Superior temporal gyrus (tissue), 1 donor: ENCODE data around the gene PRRT2.
"Not testable (repeated sequence)": the region's sequence is repeated elsewhere in the genome, so short reads cannot be mapped to it uniquely, and the experiment has no call there.

ENCODE experiments used
- DNase-seq: peaks from one replicate; pipeline ENCODE4 v3.0.0-alpha.2; 2016; ENCODE audit errors: extremely low spot score

The PRRT2 gene

DNA sequence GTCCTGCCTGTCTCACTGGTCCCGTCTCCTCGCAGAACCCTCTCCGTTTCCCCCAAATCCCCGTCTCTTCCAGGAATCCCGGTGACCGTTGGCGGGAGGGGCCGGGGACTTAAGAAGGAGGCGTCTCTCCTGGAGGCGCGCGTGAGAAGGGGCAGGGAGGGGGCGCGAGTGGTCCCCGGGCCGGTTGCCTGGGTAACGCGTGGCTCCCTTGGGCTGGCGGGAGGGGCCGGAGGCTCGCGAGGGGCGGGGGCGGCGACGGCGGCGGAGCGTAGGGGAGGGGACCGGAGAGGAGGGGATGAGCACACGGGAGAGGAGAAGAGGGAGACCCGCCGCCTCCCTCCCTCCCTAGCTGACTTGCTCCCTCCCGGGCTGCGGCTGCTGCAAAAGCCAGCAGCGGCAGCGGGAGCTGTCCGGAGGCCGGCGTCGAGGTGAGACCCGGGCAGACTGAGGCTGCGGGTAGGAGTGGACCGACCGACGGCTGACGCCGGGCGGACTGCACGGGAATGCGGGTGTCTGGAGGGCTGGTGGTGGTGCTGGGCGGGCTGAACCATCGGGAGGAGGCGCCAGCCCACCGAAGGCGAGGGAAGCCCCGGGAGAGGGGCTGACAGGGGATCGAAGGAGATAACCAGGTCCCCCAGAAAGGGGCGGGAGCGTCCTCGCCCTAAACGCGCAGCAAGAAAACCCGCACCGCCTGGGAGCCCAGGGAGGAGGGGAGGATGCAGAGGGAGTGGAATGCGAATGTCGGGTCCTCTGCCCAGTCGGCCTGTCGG, at the start of gene PRRT2:
TSS of gene PRRT2 (plus strand) at position 298 of the 770 bp plus-strand sequence. CDS start 862 bp downstream, outside the sequence.
- no peak for DNase-seq

DNA sequence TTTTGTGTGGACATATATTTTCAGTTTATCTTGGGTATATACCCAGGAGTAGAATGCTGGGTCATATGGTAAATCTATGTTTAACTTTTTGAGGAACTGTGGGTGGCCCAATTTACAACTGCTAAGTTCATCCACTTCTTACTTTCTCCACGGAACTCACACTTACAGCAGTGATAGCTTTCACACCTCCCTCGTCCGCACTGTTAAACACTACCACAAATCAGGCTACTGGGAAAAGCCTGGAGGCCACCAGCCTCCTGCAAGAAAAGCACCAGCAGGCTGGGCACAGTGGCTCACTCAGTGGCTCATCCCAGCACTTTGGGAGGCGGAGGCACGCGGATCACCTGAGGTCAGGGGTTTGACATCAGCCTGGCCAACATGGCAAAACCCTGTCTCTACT, 48.7 kb upstream of the PRRT2 start:
- peak; percentile 34 for DNase-seq

DNA sequence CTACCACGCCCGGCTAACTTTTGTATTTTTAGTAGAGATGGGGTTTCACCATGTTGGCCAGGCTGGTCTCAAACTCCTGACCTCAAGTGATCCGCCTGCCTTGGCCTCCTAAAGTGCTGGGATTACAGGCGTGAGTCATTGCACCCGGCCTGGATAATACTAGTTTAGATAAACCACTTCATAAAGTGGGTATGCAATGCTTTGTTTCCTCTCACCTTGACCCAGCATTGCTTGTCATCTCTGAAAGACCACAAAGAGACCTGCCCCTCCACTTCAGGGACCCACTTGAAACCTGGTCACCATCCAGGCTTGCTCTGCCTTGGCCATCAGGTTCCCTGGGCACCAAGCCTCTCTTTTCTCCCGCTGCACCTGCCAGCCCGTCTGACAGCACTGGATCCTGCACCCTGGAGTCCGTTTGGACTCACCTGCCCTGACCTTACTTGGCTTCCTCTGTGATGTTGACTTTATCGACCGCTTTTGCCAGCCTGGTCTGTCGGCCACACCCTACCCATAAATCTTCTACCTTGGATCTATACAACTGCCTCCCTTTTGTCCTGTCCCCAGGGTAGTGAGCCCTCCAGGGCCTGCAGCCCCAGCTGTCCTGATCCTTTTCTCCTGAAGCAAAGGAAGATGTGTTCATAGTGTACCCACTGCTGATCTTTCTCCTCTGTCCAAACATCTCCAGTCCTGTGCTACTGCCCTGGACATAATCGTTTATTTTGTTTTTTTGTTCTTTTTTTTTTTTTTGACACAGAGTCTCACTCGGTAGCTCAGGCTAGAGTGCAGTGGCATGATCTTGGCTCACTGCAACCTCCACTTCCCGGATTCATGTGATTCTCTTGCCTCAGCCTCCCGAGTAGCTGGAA, 46.6 kb upstream of the PRRT2 start:
- DNase-seq = no peak

DNA sequence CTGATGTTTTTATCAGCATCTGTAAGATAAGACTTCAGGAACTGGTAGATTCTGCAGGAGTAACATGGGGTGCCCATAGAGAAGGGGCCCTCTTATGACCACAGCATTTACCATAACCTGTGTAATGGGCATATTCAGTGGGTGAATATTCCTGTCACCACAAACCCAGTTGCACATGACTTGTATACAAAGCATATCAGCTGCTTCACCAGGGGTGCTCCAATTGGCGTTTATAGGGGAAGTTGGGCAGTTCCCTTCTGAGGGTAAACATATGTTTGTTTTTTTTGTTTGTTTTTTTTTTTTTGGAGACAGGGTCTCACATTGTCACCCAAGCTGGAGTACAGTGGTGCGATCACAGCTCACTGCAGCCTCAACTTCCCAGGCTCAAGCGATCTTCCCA, 45.4 kb upstream of the PRRT2 start:
- no peak for DNase-seq

DNA sequence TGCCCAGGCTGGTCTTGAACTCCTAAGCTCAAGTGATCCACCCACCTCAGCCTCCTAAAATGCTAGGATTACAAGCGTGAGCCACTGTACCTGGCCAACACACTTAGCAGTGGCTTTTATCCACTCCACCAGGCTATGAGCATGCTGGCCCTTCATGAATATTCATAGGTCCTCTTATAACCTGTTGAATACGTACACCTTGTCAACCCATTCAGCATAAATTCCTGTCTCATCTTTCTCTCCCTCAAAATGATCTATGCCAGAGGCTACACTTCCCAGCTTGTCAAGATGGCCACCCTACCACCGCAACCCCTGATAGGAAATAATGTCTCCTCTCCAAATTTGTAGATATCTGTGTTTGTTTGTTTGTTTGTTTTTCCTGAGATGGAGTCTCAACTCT, 44.9 kb upstream of the PRRT2 start:
- DNase-seq = no peak

DNA sequence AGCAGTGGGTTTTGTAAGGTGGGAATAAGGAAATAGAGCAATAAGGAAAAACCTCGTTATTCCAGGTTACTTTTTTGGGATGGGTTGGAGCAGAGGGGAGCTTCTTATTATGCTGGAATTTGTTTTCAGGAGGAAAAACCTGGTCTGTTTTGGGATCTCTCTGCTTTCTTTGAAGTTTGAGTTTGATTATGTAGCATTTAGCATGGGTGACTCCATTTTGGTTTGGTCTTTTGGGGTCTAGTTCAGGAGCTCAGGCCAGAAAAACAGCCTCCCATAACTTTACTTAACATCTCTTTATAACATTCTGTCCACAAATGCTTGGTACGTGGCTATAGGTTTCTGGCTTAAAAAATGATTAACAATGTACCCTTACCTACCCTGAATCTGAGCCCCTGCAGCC, 42.5 kb upstream of the PRRT2 start:
- no peak for DNase-seq

DNA sequence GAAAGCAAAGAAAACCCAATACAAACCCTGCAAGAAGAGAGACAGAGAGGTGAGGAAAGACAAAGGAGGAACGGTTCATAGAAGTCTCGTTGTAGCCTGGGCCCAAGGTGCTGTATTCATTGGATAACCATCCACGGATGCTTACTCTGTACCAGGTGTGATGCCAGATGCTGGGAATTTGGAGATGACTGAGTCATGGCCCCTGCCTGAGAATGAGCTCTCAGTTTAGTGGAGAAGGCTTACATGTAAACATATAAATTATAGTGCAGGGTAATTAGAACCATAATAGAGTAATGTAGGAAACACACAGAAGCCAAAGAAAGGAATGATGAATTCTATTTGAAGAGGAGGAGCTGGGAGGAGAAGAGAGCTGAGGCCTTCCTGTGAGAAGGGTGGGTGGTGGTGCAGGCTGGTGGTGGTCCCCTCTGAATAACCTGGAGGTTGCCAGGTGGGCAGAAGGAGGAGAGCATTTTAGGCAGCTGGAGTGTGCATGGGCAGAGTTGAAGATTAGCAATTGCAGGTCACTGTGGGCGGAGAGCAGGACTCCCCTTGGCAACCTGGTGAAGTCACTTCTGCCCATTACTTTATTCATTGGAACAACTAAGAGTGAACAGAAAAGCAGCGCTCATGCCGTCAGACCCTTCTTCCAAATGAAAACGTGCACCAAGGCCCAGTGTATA, 41.6 kb upstream of the PRRT2 start:
- DNase-seq = no peak

DNA sequence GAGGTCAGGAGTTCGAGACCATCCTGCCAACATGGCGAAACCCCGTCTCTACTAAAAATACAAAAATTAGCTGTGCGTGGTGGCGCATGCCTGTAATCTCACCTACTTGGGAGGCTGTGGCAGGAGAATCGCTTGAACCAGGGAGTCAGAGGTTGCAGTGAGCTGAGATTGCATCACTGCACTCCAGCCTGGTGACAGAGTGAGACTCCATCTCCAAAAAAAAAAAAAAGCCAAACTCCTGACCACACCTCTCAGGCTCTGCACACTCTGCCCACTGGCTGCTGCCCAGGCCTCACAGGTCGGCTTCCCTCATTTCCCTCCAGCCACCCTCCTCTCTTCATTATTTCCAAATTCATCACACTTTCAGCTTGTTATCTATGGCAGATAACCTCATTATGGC, 39.7 kb upstream of the PRRT2 start:
- not testable (repeated sequence) for DNase-seq

DNA sequence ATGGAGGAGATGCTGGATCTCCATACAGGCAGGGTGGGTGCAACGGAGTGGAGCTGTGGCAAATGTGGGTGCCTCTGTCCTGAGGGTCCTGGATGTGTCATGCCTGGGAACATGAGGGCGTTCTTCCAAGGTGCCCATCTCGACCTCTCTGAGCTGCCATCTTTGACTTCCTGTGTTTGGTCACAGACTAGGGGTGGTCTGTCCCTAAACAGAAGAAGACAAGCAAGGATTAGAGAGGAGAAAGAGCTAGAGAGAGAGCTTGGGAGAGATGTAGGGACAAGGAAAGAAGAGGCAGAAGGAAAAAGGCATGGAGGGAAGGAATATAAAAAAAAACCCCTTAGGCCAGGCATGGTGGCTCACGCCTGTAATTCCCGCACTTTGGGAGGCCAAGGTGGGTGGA, 37.3 kb upstream of the PRRT2 start:
- no peak for DNase-seq

DNA sequence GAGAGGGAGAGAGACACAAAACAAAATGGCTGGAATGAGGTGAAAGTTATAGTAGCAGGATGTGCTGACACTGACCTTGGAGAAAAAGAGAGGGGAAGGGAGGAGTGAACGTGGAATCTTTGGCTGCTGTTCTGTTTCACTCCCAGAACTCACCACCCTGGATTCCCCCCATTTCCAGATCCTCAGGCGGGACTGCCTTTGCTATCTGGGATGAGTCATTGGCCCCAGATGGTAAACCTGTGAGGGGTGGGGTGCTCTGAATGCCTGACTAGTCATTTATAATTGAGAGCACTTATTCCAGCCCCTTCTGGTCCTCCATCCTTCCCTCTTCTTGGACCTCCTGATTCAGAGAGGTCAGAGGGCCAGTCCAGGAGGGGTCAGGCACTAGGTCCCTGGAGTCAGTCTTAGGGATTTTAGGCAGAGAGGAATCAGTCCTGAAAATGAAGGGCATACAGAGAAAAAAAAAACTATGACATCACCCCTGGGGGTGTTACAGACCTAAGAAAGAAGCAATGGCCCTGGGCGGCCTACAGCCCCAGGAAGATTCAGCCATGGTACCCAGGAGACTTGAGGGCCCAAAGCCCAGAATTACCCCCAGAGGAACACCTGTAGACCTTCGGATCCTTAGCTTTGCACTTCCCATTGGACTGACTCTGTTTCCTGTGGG, 36.1 kb upstream of the PRRT2 start:
- DNase-seq = no peak

DNA sequence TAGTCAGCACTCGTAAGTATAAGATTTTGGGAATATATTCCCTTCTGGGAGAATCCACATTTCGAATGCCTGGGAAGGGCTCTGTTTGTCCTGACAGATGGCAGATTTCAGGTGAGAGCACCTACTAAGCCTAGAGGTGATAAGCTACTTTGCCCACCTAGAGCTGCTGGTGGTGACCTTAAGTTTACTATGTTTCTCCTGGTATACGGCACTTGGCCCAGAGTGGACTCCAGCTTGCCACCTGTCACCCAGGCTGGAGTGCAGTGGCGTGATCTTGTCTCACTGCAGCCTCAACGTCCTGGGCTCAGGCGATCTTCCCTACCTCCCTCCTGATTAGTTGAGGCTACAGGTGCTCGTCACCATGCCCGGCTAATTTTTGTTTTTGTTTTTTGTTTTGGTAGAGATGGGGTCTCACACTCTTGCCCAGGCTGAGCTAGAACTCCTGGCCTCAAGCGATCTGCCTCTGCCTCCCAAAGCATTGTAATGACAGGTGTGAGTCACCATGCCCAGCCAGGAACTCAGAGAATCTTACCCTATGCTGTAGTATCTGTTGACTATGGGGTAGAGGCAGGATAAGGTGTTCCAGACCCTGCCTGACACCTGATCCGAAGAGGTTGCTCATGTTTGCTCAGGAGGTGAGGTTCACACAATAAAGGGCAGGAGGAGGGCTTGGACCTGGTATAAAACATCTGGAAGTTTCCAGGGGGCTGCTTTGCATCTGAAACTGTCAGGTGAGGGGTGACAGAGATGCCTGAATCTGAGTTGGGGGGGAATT, 34.2 kb upstream of the PRRT2 start, which contains the start of gene ZG16:
TSS of gene ZG16 (plus strand) at position 681 of the 775 bp plus-strand sequence. CDS start 1,011 bp downstream, outside the sequence.
- no peak for DNase-seq

DNA sequence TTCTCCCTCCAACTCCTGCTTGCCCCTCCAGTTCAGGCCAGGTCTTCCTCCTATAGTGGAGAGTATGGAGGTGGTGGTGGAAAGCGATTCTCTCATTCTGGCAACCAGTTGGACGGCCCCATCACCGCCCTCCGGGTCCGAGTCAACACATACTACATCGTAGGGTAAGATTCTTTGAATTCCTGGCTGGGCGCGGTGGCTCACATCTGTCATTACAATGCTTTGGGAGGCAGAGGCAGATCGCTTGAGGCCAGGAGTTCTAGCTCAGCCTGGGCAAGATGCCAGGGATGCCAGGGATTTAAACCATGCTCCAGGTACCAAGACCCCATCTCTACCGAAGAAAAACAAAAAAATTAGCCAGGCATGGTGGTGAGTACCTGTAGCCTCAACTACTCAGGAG, 32.5 kb upstream of the PRRT2 start:
- DNase-seq = no peak

DNA sequence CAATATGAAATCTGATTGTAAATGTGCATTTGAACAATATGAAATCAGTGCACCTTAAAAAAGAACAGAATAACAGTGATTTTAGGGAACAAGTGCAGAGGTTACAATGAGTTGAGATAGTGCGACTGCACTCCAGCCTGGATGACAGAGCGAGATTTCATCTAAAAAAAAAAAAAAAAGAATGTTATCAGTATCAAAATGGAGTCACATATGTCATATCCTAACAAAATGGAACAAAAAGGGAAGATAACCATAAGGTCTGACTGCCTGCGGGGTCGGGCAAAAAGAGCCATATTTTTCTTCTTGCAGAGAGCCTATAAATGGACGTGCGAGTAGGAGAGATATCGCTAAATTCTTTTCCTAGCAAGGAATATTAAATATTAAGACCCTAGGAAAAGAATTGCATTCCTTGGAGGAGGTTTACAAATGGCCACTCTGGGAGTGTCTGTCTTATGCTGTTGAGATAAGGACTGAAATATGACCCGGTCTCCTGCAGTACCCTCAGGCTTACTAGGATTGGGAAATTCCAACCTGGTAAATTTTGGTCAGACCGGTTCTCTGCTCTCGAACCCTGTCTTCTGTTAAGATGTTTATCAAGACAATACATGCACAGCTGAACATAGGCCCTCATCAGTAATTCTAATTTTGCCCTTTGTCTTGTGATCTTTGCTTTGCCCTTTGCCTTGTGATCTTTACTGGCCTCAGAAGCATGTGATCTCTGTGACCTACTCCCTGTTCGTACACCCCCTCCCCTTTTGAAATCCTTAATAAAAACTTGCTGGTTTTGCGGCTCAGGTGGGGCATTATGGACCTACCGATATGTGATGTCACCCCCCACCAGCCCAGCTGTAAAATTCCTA, 28.7 kb upstream of the PRRT2 start:
- DNase-seq = not testable (repeated sequence)

DNA sequence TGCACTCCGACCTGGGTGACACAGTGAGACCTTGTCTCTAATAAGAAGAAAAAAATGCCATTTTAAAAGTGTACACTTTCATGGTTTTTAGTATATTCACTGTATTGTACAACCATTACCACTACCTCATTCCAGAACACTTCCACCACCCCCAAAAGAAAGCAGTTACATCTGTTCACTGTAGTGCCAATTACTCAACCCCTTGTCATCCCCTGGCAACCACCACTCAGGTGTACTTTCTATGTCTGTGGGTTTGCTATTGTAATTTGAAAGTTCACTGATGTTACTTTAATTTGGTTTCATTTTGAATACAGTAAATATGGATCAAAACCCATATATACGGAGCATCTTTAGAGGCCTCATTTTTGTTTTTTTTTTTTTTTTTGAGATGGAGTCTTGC, 27.8 kb upstream of the PRRT2 start:
- no peak for DNase-seq

DNA sequence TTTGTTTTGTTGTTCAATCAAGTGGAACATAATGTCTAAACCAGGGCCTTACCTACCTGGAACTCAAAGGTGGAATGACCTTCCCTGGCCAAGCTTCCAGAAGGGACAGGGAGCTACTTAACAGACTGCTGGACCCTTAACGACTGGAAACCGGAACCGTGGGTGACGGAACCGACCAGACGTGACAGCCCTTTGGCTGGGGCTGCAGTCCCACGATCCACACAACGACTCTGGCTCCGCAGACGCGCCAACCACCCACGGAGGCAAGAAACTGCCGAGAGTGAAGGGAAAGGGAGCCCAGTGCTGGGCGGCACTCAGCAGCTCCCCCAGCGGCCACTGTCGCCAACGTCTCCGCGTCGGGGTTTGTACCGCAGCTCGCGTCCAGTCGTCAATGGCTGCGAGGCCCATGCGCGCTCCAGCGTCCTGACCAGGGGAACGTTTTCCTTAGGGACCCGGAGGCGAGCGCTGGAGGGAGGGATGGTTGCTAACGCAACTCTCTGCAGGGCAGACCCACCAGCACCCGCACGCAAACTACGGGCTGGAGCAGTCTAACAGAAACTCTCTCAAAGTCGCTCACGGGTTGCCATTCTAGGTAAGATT, 27.0 kb upstream of the PRRT2 start:
- peak; percentile 67 for DNase-seq

DNA sequence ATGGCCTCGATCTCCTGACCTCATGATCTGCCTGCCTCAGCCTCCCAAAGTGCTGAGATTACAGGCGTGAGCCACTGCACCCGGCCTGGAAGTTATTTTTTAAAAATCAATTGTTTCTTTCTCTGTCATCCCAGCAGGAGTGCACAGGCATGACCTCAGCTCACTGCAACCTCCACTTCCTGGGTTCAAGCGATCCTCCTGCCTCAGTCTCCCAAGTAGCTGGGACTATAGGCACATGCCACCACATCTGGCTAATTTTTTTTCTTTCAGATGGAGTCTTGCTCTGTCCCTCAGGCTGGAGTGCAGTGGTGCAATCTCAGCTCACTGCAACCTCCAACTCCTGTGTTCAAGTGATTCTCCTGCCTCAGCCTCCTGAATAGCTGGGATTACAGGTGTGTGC, 24.8 kb upstream of the PRRT2 start:
- not testable (repeated sequence) for DNase-seq

DNA sequence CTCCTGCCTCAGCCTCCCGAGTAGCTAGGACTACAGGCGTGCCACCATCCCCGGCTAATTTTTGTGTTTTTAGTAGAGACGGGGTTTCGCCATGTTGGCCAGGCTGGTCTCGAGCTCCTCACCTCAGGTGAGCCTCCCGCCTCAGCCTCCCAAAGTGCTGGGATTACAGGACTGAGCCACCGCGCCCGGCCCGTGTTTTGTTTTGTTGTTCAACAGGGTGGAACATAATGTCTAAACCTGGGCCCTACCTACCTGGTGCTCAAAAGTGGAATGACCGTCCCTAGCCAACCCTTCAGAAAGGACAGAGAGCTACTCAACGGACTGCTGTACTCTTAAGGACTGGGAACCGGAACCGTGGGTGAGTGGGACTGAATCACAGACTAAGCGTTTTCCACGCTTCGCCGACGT, 22.2 kb upstream of the PRRT2 start:
- no peak for DNase-seq

DNA sequence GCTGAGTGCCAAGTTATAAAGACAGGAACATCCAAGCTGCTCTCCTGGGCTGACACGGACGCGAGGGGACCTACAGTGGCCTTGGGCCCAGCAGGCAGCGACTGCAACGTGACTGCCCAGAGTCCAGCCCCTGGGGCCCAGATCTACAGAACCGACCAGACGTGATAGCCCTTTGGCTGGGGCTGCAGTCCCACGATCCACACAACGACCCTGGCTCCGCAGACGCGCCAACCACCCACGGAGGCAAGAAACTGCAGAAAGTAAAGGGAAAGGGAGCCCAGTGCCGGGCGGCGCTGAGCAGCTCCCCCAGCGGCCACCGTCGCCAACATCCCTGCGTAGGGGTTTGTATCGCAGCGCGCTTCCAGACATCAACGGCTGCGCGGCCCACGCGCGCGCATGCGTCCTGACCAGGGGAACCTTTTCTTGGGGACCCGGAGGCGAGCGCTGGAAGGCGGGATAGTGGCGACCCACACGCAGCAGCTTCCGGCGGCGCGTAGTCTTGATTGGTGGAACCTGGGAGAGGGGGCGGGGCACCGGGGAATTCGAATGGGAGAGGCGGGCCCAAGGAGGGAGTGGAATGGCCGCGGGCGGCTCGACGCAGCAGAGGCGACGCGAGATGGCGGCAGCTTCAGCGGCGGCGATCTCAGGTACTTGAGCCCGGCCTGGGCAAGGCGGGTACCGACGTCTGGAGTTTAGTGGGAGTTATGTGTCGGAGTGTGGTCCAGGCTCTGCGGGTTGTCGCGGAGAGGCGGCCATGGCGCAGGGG, 21.6 kb upstream of the PRRT2 start, which contains the start of gene KIF22:
TSS of gene KIF22 (plus strand) at position 569 of the 766 bp plus-strand sequence. CDS start at position 578, 9 bp downstream.
- peak; percentile 98 for DNase-seq
